Vagina (tissue), 2 donors: ENCODE measurements around the gene IRF1.

Experiments used
- POLR2A ChIP-seq, 2 donors: fragments of 450-650 bp; IDR thresholded peaks; one replicate each; pipeline ENCODE4 v1.6.1; 2017; ENCODE audit warnings: antibody characterized with exemption in 2 of 2, mild to moderate bottlenecking in 2 of 2, moderate library complexity in 2 of 2
- TF ChIP-seq, protein P1 (sequence below), 3 experiments: fragments of 450-650 bp in 2 of 3; fragments of 200-600 bp in 1 of 3; sonication (generic) in 1 of 3; IDR thresholded peaks; one replicate each; pipeline ENCODE4 v1.5.1; 2017 to 2019; ENCODE audit warnings: antibody characterized with exemption in 3 of 3, mild to moderate bottlenecking in 2 of 3, moderate library complexity in 2 of 3

DNA sequence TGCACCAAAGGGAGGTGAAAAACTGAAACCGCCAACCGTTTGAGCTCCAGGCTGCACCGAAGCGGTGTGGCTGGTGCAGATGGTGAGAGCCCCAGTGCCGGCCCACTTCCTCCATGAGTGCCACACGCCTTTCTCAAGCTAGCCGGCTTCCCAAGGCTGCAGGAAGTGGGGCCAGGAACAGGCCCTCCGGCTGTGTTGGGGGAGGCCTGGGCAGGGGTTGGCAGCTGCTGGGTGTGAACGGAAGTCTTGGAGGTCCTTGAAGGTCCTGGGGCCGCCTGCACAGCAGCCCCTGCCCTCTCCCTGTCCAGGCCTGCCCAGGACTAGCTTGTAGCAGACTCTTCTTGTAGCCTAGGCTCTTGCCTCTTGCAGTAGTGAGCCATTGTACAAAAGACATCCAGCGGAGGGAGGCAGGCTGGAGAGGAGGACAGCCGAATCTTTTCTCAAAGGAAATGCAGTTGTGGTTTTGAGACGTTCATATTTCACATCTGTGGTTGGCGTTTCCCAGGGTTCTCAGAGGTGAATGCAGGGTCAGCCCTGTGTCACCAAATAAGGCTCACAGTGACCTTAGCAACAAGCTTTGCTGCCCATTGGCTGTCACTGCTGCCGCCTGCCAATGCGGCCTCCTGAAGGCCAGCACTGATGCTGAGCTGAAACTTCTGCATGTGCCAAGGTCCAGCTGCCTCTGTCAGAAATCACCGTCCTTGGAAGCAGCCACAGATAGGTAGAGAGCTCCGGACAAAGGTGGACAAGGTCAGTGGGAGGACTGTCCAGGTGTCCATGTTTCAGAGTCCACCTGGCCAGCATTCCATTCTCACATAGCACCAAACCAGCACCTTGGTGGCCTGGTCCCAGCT is 23.9 kb downstream of the IRF1 start:
- TF ChIP-seq, protein P1, sequence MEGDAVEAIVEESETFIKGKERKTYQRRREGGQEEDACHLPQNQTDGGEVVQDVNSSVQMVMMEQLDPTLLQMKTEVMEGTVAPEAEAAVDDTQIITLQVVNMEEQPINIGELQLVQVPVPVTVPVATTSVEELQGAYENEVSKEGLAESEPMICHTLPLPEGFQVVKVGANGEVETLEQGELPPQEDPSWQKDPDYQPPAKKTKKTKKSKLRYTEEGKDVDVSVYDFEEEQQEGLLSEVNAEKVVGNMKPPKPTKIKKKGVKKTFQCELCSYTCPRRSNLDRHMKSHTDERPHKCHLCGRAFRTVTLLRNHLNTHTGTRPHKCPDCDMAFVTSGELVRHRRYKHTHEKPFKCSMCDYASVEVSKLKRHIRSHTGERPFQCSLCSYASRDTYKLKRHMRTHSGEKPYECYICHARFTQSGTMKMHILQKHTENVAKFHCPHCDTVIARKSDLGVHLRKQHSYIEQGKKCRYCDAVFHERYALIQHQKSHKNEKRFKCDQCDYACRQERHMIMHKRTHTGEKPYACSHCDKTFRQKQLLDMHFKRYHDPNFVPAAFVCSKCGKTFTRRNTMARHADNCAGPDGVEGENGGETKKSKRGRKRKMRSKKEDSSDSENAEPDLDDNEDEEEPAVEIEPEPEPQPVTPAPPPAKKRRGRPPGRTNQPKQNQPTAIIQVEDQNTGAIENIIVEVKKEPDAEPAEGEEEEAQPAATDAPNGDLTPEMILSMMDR (IDR thresholded peaks at IDR 0.05): no peak
- TF ChIP-seq POLR2A (IDR thresholded peaks at IDR 0.05): no peak
